Measurements from ENCODE around the gene ZNF23. TPM values are rescaled to one million over a fixed set of nuclear protein-coding genes. Genes with fewer than 3 reads are reported as not detected.

ZNF23 gene
- total RNA-seq, 1 donor from 2014 or later: 6.1 TPM

Other genes with a start within 250 kb of the ZNF23 start
- gene HYDIN, start 231.5 kb downstream of the ZNF23 start, total RNA-seq: 0.07 TPM in 1 of 2 replicates, not detected in the other
- 24.8 and 28.8 TPM in 2 replicates for gene CMTR2, start 172.8 kb downstream of the ZNF23 start, total RNA-seq
- not detected in 2 replicates for gene CALB2, start 103.5 kb downstream of the ZNF23 start, total RNA-seq
- 0.07 TPM in 1 of 2 replicates, not detected in the other for gene TLE7, start 20.2 kb downstream of the ZNF23 start, total RNA-seq
- gene ZNF19, start 27.1 kb upstream of the ZNF23 start, total RNA-seq: 1.3 and 1.6 TPM in 2 replicates
- gene CHST4, start 64.2 kb upstream of the ZNF23 start, total RNA-seq: not detected in 2 replicates
- not detected in 2 replicates for gene TAT, start 114.8 kb upstream of the ZNF23 start, total RNA-seq
- not detected in 2 replicates for gene MARVELD3, start 163.9 kb upstream of the ZNF23 start, total RNA-seq